Rectal smooth muscle tissue (tissue), 1 donor: Measurements from ENCODE around the gene ADARB2.

Source experiments
- H3K27ac ChIP-seq: one replicate; pipeline ENCODE4 v1.7.0; 2013; ENCODE audit warnings: low read depth, low read length, inconsistent platforms
- H3K27me3 ChIP-seq: one replicate; pipeline ENCODE4 v1.7.0; 2013; ENCODE audit warnings: low read length; ENCODE audit not compliant: control insufficient read depth, insufficient read depth
- H3K36me3 ChIP-seq: one replicate; pipeline ENCODE4 v1.7.0; 2013; ENCODE audit warnings: low read length; ENCODE audit not compliant: control insufficient read depth, insufficient read depth
- H3K4me1 ChIP-seq: one replicate; pipeline ENCODE4 v1.7.0; 2013; ENCODE audit warnings: low read length; ENCODE audit not compliant: control insufficient read depth, insufficient read depth
- H3K4me3 ChIP-seq: one replicate; pipeline ENCODE4 v1.7.0; 2013; ENCODE audit warnings: low read length
- H3K9ac ChIP-seq: one replicate; pipeline ENCODE4 v1.7.0; 2013; ENCODE audit warnings: low read length

ADARB2 gene

GRCh38 chr10:1278306-1278705, 459.0 kb downstream of the ADARB2 start:
- no peaks in the 10 kb centered on the region for H3K36me3 ChIP-seq

GRCh38 chr10:1274701-1275544, 462.4 kb downstream of the ADARB2 start:
- H3K36me3 ChIP-seq: no peaks in the 10 kb centered on the region
- H3K9ac ChIP-seq: no peak overlapping the region
- H3K4me3 ChIP-seq: no peak overlapping the region
- no peak overlapping the region for H3K27ac ChIP-seq
- H3K4me1 ChIP-seq: no peaks in the 10 kb centered on the region
- H3K27me3 ChIP-seq: no peaks in the 10 kb centered on the region

More at GRCh38 chr10:1278306-1278705, 459.0 kb downstream of the ADARB2 start:
- H3K27ac ChIP-seq: no peak overlapping the region
- H3K4me3 ChIP-seq: no peak overlapping the region
- no peak overlapping the region for H3K9ac ChIP-seq
- no peaks in the 10 kb centered on the region for H3K4me1 ChIP-seq
- no peaks in the 10 kb centered on the region for H3K27me3 ChIP-seq

GRCh38 chr10:1274111-1274661, 463.1 kb downstream of the ADARB2 start:
- Histone ChIP-seq H3K27ac (no peak overlapping the region), H3K36me3 (no peaks in the 10 kb centered on the region), H3K27me3 (no peaks in the 10 kb centered on the region), H3K4me3 (no peak overlapping the region), H3K9ac (no peak overlapping the region), H3K4me1 (no peaks in the 10 kb centered on the region)

- Histone ChIP-seq H3K36me3 (no peaks in the 10 kb centered on the region), H3K4me3 (no peak overlapping the region)
These were observed 463.8 kb downstream of the ADARB2 start for GRCh38 chr10:1273372-1274105.

GRCh38 chr10:1272777-1273161, 464.6 kb downstream of the ADARB2 start:
- Histone ChIP-seq H3K27ac (no peak overlapping the region), H3K27me3 (no peaks in the 10 kb centered on the region), H3K36me3 (no peaks in the 10 kb centered on the region), H3K9ac (no peak overlapping the region), H3K4me1 (no peaks in the 10 kb centered on the region), H3K4me3 (no peak overlapping the region)

More at GRCh38 chr10:1273372-1274105, 463.8 kb downstream of the ADARB2 start:
- Histone ChIP-seq H3K27ac (no peak overlapping the region), H3K4me1 (no peaks in the 10 kb centered on the region), H3K9ac (no peak overlapping the region), H3K27me3 (no peaks in the 10 kb centered on the region)

- H3K4me1 ChIP-seq: no peaks in the 10 kb centered on the region
- H3K4me3 ChIP-seq: no peak overlapping the region
- no peaks in the 10 kb centered on the region for H3K36me3 ChIP-seq
- no peaks in the 10 kb centered on the region for H3K27me3 ChIP-seq
- H3K27ac ChIP-seq: no peak overlapping the region
- H3K9ac ChIP-seq: no peak overlapping the region
These were observed 465.1 kb downstream of the ADARB2 start for GRCh38 chr10:1272079-1272776.

GRCh38 chr10:1270906-1271305, 466.4 kb downstream of the ADARB2 start:
- Histone ChIP-seq H3K9ac (no peak overlapping the region), H3K36me3 (no peaks in the 10 kb centered on the region), H3K27ac (no peak overlapping the region), H3K27me3 (no peaks in the 10 kb centered on the region), H3K4me1 (no peaks in the 10 kb centered on the region), H3K4me3 (no peak overlapping the region)

- Histone ChIP-seq H3K27ac (no peak overlapping the region), H3K36me3 (no peaks in the 10 kb centered on the region), H3K27me3 (no peaks in the 10 kb centered on the region), H3K4me1 (no peaks in the 10 kb centered on the region), H3K9ac (no peak overlapping the region), H3K4me3 (no peak overlapping the region)
These were observed 466.8 kb downstream of the ADARB2 start for GRCh38 chr10:1270490-1270889.

GRCh38 chr10:1268831-1269230, 468.5 kb downstream of the ADARB2 start:
- no peaks in the 10 kb centered on the region for H3K36me3 ChIP-seq
- no peak overlapping the region for H3K27ac ChIP-seq
- H3K4me3 ChIP-seq: no peak overlapping the region
- no peaks in the 10 kb centered on the region for H3K4me1 ChIP-seq
- H3K27me3 ChIP-seq: no peaks in the 10 kb centered on the region
- no peak overlapping the region for H3K9ac ChIP-seq

- Histone ChIP-seq H3K4me1 (no peaks in the 10 kb centered on the region), H3K4me3 (no peak overlapping the region), H3K27me3 (no peaks in the 10 kb centered on the region), H3K9ac (no peak overlapping the region), H3K36me3 (no peaks in the 10 kb centered on the region), H3K27ac (no peak overlapping the region)
These were observed 469.8 kb downstream of the ADARB2 start for GRCh38 chr10:1267568-1267967.

- Histone ChIP-seq H3K27me3 (no peaks in the 10 kb centered on the region), H3K4me3 (no peak overlapping the region)
These were observed 470.2 kb downstream of the ADARB2 start for GRCh38 chr10:1267148-1267547.

More at GRCh38 chr10:1267148-1267547, 470.2 kb downstream of the ADARB2 start:
- no peak overlapping the region for H3K9ac ChIP-seq
- no peak overlapping the region for H3K27ac ChIP-seq
- no peaks in the 10 kb centered on the region for H3K36me3 ChIP-seq
- H3K4me1 ChIP-seq: no peaks in the 10 kb centered on the region
